HG02973 (cell line): ENCODE results near the gene JAG2.

Experiments
- ATAC-seq: cut with Tn5 transposase; IDR thresholded peaks from one replicate; pipeline ENCODE4 v1.9.1; 2021; ENCODE audit warnings: moderate library complexity; ENCODE audit not compliant: unreplicated experiment

JAG2 gene

GRCh38 chr14:105168496-105168978 is at the start of gene JAG2:
Gene JAG2 (minus strand): TSS chr14:105168776. CDS start chr14:105168420, 356 bp downstream.
- ATAC-seq, result no peak

- no peak for ATAC-seq
These were observed 49.2 kb upstream of the JAG2 start for GRCh38 chr14:105217774-105218173.

- ATAC-seq, result no peak
These were observed 48.1 kb upstream of the JAG2 start for GRCh38 chr14:105216490-105217247.

GRCh38 chr14:105215602-105216001 is 47.0 kb upstream of the JAG2 start:
- no peak for ATAC-seq

- ATAC-seq, result no peak
These were observed 45.8 kb upstream of the JAG2 start for GRCh38 chr14:105214324-105214915.

- ATAC-seq, result no peak
These were observed 44.8 kb upstream of the JAG2 start for GRCh38 chr14:105213361-105213760.

- no peak for ATAC-seq
These were observed 44.1 kb upstream of the JAG2 start for GRCh38 chr14:105212541-105213300.

GRCh38 chr14:105211758-105212089 is 43.1 kb upstream of the JAG2 start:
- no peak for ATAC-seq

GRCh38 chr14:105211086-105211757 is 42.6 kb upstream of the JAG2 start:
- ATAC-seq, result no peak

- ATAC-seq, result no peak
These were observed 41.9 kb upstream of the JAG2 start for GRCh38 chr14:105210266-105211025.

- ATAC-seq, result no peak
These were observed 41.1 kb upstream of the JAG2 start for GRCh38 chr14:105209646-105210045.

- ATAC-seq, result no peak
These were observed 40.5 kb upstream of the JAG2 start for GRCh38 chr14:105209091-105209490.

GRCh38 chr14:105208738-105209075 is 40.1 kb upstream of the JAG2 start:
- no peak for ATAC-seq

GRCh38 chr14:105207996-105208737 is 39.6 kb upstream of the JAG2 start:
- no peak for ATAC-seq

GRCh38 chr14:105207460-105207901 is 38.9 kb upstream of the JAG2 start:
- ATAC-seq, result no peak

GRCh38 chr14:105206873-105207272 is 38.3 kb upstream of the JAG2 start:
- no peak for ATAC-seq

GRCh38 chr14:105205673-105206208 is 37.2 kb upstream of the JAG2 start:
- ATAC-seq, result no peak

- no peak for ATAC-seq
These were observed 36.5 kb upstream of the JAG2 start for GRCh38 chr14:105204931-105205672.
